Right atrium auricular region (tissue), 2 donors: ENCODE results near the gene NME2. TPM values are rescaled to one million over a fixed set of nuclear protein-coding genes. Genes with fewer than 3 reads are reported as not detected.
A peak's percentile ranks its signal among the peaks of the same experiment; 100 is the strongest.
"Not testable (repeated sequence)": the region's sequence is repeated elsewhere in the genome, so short reads cannot be mapped to it uniquely, and the experiment has no call there.

ENCODE experiments used
- DNase-seq: peaks from one replicate; pipeline ENCODE4 v3.0.0-alpha.2; 2019; ENCODE audit warnings: low spot score
- H3K27ac ChIP-seq, 2 donors: fragments of 200-600 bp; sonication (generic); 1 replicate in 1 of 2; 2 replicates in 1 of 2; pipeline ENCODE4 v1.5.1; 2016 to 2019
- H3K27me3 ChIP-seq, 2 donors: fragments of 200-600 bp; sonication (generic); one replicate each; pipeline versions ENCODE4 v1.5.1 to v1.6.0; 2017 to 2019
- H3K36me3 ChIP-seq: fragments of 200-600 bp; sonication (generic); one replicate; pipeline ENCODE4 v1.5.1; 2016
- H3K4me1 ChIP-seq, 2 donors: fragments of 200-600 bp; sonication (generic); one replicate each; pipeline versions ENCODE4 v1.5.1 to v1.6.0; 2017 to 2019
- H3K4me3 ChIP-seq, 2 donors: fragments of 200-600 bp; sonication (generic); 1 replicate in 1 of 2; 2 replicates in 1 of 2; pipeline ENCODE4 v1.5.1; 2017 to 2019; ENCODE audit warnings: mild to moderate bottlenecking in 1 of 2, moderate library complexity in 1 of 2
- H3K9me3 ChIP-seq, 2 donors: fragments of 200-600 bp; sonication (generic); one replicate each; pipeline ENCODE4 v1.5.1; 2019
- CTCF ChIP-seq, 2 donors: fragments of 200-600 bp; sonication (generic); IDR thresholded peaks; one replicate each; pipeline ENCODE4 v1.5.1; 2019; ENCODE audit warnings: antibody characterized with exemption in 2 of 2
- total RNA-seq, 2 donors: library from RNA; depleted of rRNA; stranded (reverse); fragments of >200 nt; gene quantifications; one replicate each; pipeline ENCODE4 v1.1.0, GENCODE V29; 2016

The NME2 gene
- total RNA-seq, 2 donors from 2014 or later, result 290 to 306 TPM

GRCh38 chr17:51120739-51121619, 45.2 kb upstream of the NME2 start, which contains the start of gene SPAG9:
TSS of gene SPAG9 (minus strand) at chr17:51120868. CDS start at chr17:51120656, 212 bp downstream.
- H3K9me3 ChIP-seq, result no peaks in the 10 kb centered on the region
- peak; percentile 97 for DNase-seq
- no peaks in the 10 kb centered on the region for H3K27me3 ChIP-seq
- no peaks in the 10 kb centered on the region for H3K36me3 ChIP-seq
- H3K4me1 ChIP-seq, result peaks cover 0 to 37% of the 10 kb centered on the region in 2 donors
- peak within 1 kb of the TSS; percentile 100 for H3K27ac ChIP-seq
- TF ChIP-seq CTCF (IDR thresholded peaks at IDR 0.05), result no peak
- peak within 1 kb of the TSS; percentile 93 to 97 for H3K4me3 ChIP-seq

- Histone ChIP-seq H3K4me3 (peak overlapping the region; percentile 39 to 93), H3K36me3 (no peaks in the 10 kb centered on the region), H3K27ac (peak overlapping the region; percentile 97 to 100), H3K27me3 (no peaks in the 10 kb centered on the region), H3K4me1 (peaks cover 0 to 28% of the 10 kb centered on the region in 2 donors), H3K9me3 (no peaks in the 10 kb centered on the region)
- peak; percentile 98 for DNase-seq
- TF ChIP-seq CTCF (IDR thresholded peaks at IDR 0.05), result no peak
These were observed 44.4 kb upstream of the NME2 start for GRCh38 chr17:51121620-51122472.

- H3K27me3 ChIP-seq, DNase-seq, H3K4me3 ChIP-seq: not testable (repeated sequence)
These were observed 43.6 kb upstream of the NME2 start for GRCh38 chr17:51122473-51123115.

GRCh38 chr17:51124640-51125503, 41.3 kb upstream of the NME2 start:
- no peaks in the 10 kb centered on the region for H3K36me3 ChIP-seq
- no peak for DNase-seq
- no peaks in the 10 kb centered on the region for H3K9me3 ChIP-seq
- peaks cover 0 to 4% of the 10 kb centered on the region in 2 donors for H3K4me1 ChIP-seq
- H3K4me3 ChIP-seq, result no peak overlapping the region
- no peak for TF ChIP-seq CTCF (IDR thresholded peaks at IDR 0.05)
- no peaks in the 10 kb centered on the region for H3K27me3 ChIP-seq
- H3K27ac ChIP-seq, result no peak overlapping the region

More at GRCh38 chr17:51122473-51123115, 43.6 kb upstream of the NME2 start:
- not testable (repeated sequence) for H3K36me3 ChIP-seq, H3K9me3 ChIP-seq
- Histone ChIP-seq H3K4me1 (peaks cover 0 to 24% of the 10 kb centered on the region in 2 donors), H3K27ac (peak overlapping the region; percentile 97 to 100)

- no peaks in the 10 kb centered on the region for H3K36me3 ChIP-seq
- H3K27ac ChIP-seq, result no peak overlapping the region
- no peak for TF ChIP-seq CTCF (IDR thresholded peaks at IDR 0.05)
- H3K4me3 ChIP-seq, result no peak overlapping the region
- H3K27me3 ChIP-seq, result no peaks in the 10 kb centered on the region
- DNase-seq, result peak; percentile 72
- H3K9me3 ChIP-seq, result no peaks in the 10 kb centered on the region
- H3K4me1 ChIP-seq, result peaks cover 0 to 12% of the 10 kb centered on the region in 2 donors
These were observed 38.1 kb upstream of the NME2 start for GRCh38 chr17:51128076-51128475.
